Mammary epithelial cell (primary cell): ENCODE data around the gene PRR13.
"Not testable (repeated sequence)": the region's sequence is repeated elsewhere in the genome, so short reads cannot be mapped to it uniquely, and the experiment has no call there.

Experiments
- CTCF ChIP-seq, 2 donors: IDR thresholded peaks in 1 of 2; conservative IDR thresholded peaks in 1 of 2; 2 replicates each; pipeline ENCODE4 v1.5.1; 2011 to 2012; ENCODE audit warnings: inconsistent platforms in 2 of 2, low read length in 2 of 2, mild to moderate bottlenecking in 2 of 2, control low read depth in 1 of 2, low read depth in 1 of 2; ENCODE audit not compliant: insufficient read depth in 1 of 2; ENCODE audit errors: extremely low read depth in 1 of 2
- EZH2 ChIP-seq: IDR thresholded peaks from 2 replicates; pipeline ENCODE4 v1.6.1; 2012; ENCODE audit warnings: low read length, inconsistent platforms, borderline replicate concordance

DNA sequence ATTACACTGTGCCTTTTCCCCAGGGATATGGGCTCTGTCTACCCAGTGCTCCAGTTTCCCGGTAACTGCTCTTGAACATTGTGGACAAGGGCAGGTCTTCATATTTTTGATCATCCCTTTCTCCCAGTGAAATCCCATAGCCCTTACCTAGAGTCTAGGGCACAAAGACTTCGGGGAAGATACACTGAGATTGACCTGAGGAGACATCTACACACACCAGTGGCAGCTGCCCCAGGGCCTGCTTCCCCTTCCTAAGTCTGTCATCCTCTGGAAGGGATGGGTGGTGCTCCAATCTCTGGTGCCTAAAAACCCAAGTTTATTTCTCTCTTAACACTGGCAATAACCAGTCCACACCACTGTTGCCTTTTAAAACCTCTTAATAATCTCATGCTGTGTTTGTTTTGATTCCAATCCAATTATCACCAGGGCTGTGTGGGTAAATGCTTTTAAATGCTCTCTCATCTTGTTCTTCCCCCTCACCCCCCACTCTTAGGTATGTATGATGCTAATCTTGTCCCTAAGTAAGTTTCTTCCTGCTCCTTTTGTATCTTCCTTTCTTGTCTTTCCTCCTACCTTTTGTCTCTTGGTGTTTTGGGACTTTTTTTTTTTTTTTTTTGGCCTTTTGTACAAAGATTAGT is 25.7 kb upstream of the PRR13 start:
- TF ChIP-seq CTCF (conservative IDR thresholded peaks at IDR 0.05 in 1 of 2, IDR thresholded peaks at IDR 0.05 in 1 of 2; ENCODE audit: extremely low read depth in 1 of 2, insufficient read depth in 1 of 2, low read depth in 1 of 2, low read length in 2 of 2); EZH2: not testable (repeated sequence)
